Measurements from ENCODE around the gene SH3TC1.
A peak's percentile ranks its signal among the peaks of the same experiment; 100 is the strongest.

Gene SH3TC1

DNA sequence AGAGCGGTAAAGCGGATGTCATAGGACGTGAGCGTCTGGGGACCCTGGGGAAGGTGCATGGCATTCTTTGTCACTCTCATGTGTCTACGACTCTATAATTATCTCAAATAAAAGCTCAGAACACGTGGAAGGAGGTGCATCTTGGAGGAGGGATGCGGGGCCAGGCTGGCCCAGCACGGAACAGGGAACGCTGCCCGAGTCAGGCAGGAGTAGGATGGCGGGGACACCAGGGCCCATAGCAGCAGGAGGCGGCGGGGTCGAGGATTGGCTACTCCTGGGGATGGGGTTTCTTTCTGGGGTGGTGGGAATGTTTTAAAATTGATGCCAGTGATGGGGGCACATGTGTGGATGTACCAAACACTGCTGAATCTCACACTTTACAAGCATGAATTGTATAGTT, 65.0 kb downstream of the SH3TC1 start:
- no peak overlapping the region for H3K27ac ChIP-seq
- TF ChIP-seq, protein P1, sequence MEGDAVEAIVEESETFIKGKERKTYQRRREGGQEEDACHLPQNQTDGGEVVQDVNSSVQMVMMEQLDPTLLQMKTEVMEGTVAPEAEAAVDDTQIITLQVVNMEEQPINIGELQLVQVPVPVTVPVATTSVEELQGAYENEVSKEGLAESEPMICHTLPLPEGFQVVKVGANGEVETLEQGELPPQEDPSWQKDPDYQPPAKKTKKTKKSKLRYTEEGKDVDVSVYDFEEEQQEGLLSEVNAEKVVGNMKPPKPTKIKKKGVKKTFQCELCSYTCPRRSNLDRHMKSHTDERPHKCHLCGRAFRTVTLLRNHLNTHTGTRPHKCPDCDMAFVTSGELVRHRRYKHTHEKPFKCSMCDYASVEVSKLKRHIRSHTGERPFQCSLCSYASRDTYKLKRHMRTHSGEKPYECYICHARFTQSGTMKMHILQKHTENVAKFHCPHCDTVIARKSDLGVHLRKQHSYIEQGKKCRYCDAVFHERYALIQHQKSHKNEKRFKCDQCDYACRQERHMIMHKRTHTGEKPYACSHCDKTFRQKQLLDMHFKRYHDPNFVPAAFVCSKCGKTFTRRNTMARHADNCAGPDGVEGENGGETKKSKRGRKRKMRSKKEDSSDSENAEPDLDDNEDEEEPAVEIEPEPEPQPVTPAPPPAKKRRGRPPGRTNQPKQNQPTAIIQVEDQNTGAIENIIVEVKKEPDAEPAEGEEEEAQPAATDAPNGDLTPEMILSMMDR (conservative IDR thresholded peaks at IDR 0.05; ENCODE audit: low read depth), result no peak
- ChIA-PET CTCF (no interaction called here), POLR2A (ENCODE audit: low non-redundant PET) (no interaction called here)
- DNase-seq (ENCODE audit: low spot score), result no peak

DNA sequence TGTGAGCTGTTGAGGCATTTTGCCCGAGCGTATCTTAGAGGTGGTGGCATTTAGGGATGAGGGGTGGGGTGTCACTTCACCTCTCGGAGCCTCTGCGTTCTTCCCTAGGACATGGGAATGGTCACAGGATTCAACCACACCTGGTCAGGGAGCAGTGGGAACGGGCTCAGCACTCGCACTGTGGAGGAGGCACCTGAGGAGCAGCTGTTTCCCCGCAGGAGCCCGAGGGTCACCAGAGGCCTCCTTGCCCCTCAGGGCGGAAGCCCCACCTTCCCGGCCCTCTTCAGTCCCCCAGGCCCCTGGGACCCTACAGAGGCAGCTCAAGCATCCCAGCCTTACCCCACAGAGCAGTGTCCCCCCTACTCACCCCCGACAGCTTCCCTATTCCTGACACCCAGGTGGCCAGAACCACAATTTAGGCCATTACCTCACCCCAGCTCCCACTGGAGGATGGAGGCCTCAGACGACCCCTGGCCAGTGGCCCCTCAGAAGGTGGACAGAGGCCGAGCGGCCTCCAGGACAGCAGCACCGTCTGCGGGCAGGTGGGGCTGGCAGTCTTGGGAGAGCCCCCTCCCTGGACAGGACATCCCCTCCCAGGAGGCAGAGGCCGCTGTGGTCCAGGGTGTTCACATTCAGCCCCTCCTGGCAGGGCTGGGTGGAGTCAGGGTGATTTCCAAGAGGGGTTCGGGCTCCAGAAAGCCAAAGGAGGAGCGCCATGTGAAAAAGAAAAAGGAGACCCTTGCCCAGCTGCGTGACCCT, 66.3 kb downstream of the SH3TC1 start:
- ChIA-PET POLR2A (ENCODE audit: low non-redundant PET) (no interaction called here), CTCF (interaction anchor here (0.6 kb wide), 1 partner anchor 13 kb away, joined by 3 read pairs; no protein-coding TSS in a partner anchor)
- H3K27ac ChIP-seq, result no peak overlapping the region
- TF ChIP-seq, protein P1 (conservative IDR thresholded peaks at IDR 0.05; ENCODE audit: low read depth), result no peak
- DNase-seq (ENCODE audit: low spot score), result no peak

DNA sequence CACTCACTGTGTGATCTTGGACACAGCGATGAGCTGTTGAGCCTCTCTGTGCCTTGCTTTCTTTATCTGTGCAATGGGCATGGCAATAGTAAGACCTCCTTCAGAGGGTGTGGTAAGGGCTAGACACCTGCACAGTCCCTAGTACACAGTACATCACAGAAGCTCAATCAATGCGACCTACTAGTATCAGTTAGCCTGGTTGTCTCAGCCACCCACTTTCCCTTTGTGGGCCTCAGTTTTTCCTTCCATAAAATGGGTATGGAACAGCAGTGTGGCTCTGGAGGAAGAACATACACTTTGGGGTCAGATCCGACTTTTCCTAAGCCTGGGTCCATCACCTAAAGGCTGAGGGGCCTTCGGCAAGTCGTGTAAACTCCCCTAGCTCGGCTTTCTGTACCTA, 67.0 kb downstream of the SH3TC1 start:
- CTCF ChIA-PET, result interaction anchor here (0.6 to 1.8 kb wide), 2 partner anchors 42 to 137 kb away, joined by 3 to 15 read pairs; no protein-coding TSS in a partner anchor

DNA sequence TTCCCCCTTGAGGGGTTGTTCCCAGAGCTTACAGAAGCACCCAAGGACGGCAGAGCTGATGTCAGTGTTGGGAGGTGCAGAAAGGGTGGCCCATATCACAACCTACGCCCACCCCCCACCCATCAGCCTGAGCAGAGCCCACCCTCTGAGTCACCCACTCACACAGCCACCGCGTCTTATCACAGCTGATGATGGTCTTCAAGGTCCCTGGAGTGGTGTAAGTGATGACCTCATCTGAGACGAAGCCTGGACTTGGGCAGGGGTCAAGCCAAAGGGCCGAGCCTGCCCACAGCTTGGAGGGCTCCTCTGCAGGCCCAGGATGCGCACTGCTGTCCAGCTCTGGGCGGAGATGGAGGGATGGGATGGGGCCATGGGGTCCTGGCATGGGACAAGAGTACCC, 67.4 kb downstream of the SH3TC1 start:
- TF ChIP-seq, protein P1 (conservative IDR thresholded peaks at IDR 0.05; ENCODE audit: low read depth), result no peak
- POLR2A ChIA-PET (ENCODE audit: low non-redundant PET), result no interaction called here
- no peak for DNase-seq (ENCODE audit: low spot score)
- no peak overlapping the region for H3K27ac ChIP-seq
- CTCF ChIA-PET, result interaction anchor here (0.6 to 1.8 kb wide), 2 partner anchors 42 to 136 kb away, joined by 3 to 15 read pairs; no protein-coding TSS in a partner anchor

More for the DNA sequence above, 67.0 kb downstream of the SH3TC1 start:
- no peak overlapping the region for H3K27ac ChIP-seq
- no peak for DNase-seq (ENCODE audit: low spot score)
- POLR2A ChIA-PET (ENCODE audit: low non-redundant PET), result no interaction called here
- TF ChIP-seq, protein P1 (conservative IDR thresholded peaks at IDR 0.05; ENCODE audit: low read depth), result no peak

DNA sequence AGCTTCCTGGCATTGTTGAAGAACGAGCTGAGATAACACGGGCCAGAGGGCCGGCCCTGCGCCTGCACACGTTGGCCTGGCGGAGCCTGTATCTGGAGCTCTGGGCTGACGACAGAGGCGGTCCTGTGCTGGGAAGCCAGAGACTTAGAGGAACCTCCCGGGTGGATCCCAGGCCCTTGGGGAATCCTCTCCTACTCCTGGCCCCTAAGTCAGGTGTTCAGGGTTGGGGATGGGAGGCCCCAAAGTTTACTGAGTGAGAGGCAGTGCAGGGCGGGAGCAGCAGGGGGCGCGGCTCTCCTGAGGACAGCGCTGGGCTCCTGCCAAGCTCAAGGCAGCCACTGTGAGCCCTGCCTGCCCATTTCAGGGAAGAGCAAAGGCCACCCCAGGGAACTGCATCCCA, 68.0 kb downstream of the SH3TC1 start:
- DNase-seq (ENCODE audit: low spot score), result peak; percentile 50
- TF ChIP-seq, protein P1 (conservative IDR thresholded peaks at IDR 0.05; ENCODE audit: low read depth), result peak; percentile 74
- POLR2A ChIA-PET (ENCODE audit: low non-redundant PET), result no interaction called here
- CTCF ChIA-PET, result interaction anchor here (0.6 to 1.8 kb wide), 6 partner anchors 73 to 145 kb away, joined by 3 to 15 read pairs (median 4); no protein-coding TSS in a partner anchor
- H3K27ac ChIP-seq, result no peak overlapping the region

DNA sequence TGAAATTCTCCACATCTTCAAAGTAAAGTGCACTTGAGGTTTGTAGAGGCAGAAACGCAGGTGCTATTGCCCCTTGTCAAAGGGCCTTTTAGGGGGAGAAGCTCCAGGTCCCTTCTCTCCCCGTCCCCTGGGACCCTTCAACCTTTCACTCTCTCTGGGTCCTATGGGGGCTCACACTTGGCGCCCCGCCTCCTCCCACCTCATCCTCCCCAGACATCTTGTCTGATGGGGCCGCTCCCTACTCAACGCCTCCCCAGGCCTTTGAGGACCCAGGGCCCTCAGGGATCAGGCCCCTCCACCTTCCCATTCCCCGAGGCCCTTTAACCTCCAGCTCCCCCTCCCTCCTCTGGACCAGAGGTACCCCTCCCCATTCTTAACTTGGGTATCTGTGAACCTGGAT, 69.1 kb downstream of the SH3TC1 start:
- no peak for DNase-seq (ENCODE audit: low spot score)
- POLR2A ChIA-PET (ENCODE audit: low non-redundant PET), result no interaction called here
- no peak overlapping the region for H3K27ac ChIP-seq
- TF ChIP-seq, protein P1 (conservative IDR thresholded peaks at IDR 0.05; ENCODE audit: low read depth), result no peak
- CTCF ChIA-PET, result interaction anchor here (0.8 to 1.0 kb wide), 2 partner anchors 72 to 135 kb away, joined by 3 read pairs; no protein-coding TSS in a partner anchor
